PC-3 (cell line): ENCODE measurements around the gene MYO7A.

Experiments used
- EZH2 ChIP-seq: fragments of 300-600 bp; sonication (generic); IDR thresholded peaks from one replicate; pipeline ENCODE4 v1.6.1; 2017; ENCODE audit warnings: antibody characterized with exemption, mild to moderate bottlenecking, low read length; ENCODE audit not compliant: unreplicated experiment
- EZH2phosphoT487 ChIP-seq: fragments of 300-600 bp; sonication (generic); IDR thresholded peaks from 2 replicates; pipeline ENCODE4 v1.6.1; 2018; ENCODE audit warnings: mild to moderate bottlenecking, antibody characterized with exemption, low read length, borderline replicate concordance
- TF ChIP-seq, protein P1 (sequence below): fragments of 300-600 bp; sonication (generic); conservative IDR thresholded peaks from 2 replicates; pipeline ENCODE4 v1.5.1; 2017; ENCODE audit warnings: antibody characterized with exemption, low read depth, mild to moderate bottlenecking, low read length

DNA sequence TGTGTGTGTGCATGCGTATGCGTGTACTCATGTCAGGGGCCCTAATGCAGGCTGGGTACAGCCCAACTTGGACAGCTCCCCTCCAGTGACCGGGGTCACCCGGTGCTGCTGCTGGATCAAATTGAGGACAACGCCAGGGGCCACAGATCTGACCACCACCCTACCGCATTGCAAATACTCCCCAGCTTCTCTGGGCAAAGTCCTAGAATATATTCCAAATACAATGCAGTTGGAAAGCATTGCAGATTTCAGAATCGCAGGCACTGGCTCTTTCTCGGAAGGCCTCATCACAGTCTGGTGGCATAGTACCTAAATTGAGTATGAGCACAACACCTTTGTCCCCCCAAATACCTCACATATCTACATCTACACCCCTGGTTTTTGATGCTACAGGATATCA lies 43.2 kb downstream of the MYO7A start:
- TF ChIP-seq, protein P1, sequence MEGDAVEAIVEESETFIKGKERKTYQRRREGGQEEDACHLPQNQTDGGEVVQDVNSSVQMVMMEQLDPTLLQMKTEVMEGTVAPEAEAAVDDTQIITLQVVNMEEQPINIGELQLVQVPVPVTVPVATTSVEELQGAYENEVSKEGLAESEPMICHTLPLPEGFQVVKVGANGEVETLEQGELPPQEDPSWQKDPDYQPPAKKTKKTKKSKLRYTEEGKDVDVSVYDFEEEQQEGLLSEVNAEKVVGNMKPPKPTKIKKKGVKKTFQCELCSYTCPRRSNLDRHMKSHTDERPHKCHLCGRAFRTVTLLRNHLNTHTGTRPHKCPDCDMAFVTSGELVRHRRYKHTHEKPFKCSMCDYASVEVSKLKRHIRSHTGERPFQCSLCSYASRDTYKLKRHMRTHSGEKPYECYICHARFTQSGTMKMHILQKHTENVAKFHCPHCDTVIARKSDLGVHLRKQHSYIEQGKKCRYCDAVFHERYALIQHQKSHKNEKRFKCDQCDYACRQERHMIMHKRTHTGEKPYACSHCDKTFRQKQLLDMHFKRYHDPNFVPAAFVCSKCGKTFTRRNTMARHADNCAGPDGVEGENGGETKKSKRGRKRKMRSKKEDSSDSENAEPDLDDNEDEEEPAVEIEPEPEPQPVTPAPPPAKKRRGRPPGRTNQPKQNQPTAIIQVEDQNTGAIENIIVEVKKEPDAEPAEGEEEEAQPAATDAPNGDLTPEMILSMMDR, result no peak
- no peak for TF ChIP-seq EZH2
- no peak for TF ChIP-seq EZH2phosphoT487
